NCI-H2081 treated with DMSO at 0.1 percent for 48 hours (cell line): ENCODE data around the gene PSORS1C2.
"Not testable (repeated sequence)": the region's sequence is repeated elsewhere in the genome, so short reads cannot be mapped to it uniquely, and the experiment has no call there.

ENCODE experiments used
- DNase-seq: peaks from one replicate; lab custom pipeline; 2025; lab: John Stamatoyannopoulos, UW

Gene PSORS1C2

DNA sequence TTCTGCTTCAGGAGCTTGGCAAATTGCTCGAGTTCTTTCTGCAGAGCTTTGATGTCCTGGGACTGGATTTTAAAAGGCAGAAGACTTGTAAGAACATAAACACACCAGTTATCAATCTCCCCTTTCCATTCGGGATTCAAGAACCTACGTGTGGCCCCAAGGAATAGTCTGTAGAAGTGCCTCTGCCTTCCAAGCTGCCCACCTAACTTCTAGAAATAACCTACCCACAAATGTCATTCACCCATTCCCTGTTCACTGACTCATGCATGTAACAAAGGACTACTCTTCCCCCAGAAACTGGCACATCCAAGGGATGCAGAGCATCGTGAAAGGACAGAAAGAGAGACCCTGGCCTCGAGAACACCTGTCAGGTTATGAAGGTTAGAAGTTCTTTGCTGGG, 27.1 kb upstream of the PSORS1C2 start:
- DNase-seq = no peak

DNA sequence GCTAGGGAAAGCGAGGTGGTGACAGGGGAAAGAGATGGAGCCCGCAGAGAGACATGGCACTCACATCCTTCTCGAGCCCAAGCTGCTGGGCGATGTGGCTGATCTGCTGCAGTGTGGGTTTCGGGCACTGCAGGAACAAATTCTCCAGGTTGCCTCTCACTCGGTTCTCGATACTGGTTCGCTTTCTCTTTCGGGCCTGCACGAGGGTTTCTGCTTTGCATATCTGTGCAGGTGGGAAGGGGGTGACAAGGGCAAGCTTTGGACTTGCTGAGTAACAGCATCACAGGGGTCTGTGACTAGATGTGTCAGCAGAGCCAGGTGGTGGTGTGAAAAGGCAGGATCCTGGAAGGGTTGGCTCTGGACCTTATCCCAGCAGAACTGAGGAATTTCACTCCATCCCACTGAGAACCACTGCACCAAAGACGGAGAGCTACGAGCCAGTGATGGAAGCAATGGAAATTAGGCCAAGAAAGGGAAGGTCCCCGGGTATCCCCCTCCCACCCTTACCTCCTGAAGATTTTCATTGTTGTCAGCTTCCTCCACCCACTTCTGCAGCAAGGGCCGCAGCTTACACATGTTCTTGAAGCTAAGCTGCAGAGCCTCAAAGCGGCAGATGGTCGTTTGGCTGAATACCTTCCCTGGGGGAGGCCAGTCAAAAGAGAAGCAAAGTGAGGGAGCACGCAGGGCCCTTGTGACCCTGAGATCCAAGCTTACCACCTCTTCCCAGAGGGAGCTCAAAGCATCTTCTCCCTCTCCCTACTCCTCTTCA, 26.4 kb upstream of the PSORS1C2 start:
- DNase-seq = not testable (repeated sequence)

DNA sequence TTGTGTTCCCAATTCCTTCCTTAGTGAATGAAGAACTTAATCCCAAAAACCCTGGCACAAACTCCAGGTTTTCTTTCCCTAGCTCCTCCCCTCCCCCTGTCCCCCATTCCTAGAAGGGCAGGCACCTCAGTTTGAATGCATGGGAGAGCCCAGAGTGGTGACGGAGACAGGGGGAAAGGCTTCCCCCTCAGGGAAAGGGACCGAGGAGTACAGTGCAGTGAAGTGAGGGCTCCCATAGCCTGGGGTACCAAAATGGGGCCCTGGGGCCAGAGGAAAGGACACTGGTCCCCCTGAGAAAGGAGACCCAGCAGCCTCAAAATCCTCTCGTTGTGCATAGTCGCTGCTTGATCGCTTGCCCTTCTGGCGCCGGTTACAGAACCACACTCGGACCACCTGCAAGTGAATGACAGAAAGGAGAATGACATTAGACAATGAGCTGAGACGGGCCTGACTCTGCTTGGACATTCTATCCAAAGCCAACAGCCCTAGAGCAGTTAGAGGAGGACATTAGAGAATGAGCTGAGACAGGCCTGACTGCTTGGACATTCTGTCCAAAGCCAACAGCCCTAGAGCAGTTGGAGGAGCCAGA, 25.7 kb upstream of the PSORS1C2 start:
- not testable (repeated sequence) for DNase-seq

DNA sequence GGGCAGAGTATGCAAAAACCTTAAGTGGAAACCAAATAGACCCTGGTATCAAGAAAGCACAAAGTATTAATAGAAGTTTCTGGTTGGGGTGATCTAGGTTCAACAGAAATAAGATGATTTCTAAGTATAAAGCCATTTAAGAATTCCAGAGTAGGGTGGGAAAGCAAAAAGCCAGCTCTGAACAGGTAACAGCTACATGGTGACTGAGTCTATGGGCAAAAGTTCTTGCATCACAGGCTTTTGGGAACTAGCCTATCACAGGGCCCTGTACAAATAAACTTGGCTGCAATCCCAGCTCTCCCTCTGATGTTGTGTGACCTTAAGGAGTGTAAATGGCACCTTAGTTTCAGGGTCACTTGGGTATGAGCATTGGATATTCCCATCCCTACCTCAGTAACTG, 25.1 kb upstream of the PSORS1C2 start:
- DNase-seq = no peak

DNA sequence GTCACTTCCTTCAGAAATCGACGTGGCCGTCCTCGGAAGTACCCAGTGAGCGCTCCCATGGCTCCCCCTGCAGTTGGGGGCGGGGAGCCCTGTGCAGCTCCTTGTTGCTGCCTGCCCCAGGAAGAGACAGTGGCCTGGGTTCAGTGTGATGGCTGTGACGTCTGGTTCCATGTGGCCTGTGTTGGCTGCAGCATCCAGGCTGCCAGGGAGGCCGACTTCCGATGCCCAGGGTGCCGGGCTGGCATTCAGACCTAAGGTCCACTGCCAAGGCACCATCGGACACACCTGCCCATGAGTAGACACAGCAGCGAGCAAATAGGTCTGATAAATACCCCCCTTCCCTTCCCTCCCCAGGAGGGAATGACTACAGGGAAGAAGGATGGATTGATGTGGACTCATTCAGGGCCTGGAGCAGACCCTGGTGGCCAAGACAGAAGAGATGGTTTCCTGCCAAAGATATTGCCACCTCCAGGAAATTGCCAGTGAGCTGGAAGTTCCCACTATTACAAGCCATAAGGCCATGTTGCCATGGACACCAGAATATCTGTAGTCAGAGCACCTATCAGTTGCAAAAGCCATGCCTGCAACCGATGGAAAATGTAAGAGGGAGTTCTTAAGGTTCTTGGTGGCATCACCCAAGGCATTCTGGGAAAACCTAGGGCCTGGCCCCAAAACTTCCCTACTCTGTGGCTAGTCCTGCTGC, 23.7 kb upstream of the PSORS1C2 start:
- no peak for DNase-seq

DNA sequence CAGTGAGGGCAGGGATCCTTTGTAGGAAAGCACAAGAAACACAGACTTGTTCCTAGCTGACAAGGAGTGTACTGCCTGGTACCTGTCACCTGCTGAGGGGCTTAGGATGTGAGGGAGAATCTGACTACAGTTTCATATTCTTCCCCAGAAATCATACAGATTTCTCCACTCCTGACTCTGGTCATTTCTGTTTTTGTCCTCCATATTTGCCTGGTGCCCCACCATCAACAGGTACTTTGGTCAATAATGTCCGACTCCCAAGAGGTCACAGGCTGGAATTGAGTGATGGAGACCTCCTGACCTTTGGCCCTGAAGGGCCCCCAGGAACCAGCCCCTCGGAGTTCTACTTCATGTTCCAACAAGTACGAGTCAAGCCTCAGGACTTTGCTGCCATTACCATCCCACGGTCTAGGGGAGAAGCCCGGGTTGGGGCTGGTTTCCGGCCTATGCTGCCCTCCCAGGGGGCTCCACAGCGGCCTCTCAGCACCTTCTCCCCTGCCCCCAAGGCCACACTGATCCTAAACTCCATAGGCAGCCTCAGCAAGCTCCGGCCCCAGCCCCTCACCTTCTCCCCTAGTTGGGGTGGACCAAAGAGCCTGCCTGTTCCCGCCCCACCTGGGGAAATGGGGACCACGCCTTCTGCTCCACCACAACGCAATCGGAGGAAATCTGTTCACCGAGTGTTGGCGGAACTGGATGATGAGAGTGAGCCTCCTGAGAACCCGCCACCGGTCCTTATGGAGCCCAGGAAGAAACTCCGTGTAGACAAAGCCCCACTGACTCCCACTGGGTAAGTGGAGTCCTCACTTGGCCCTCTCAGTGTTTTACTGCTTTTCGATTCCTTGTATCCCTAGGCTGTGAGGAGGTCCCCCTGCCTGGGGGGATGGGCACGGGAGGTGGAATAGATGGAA, 22.6 kb upstream of the PSORS1C2 start:
- no peak for DNase-seq

DNA sequence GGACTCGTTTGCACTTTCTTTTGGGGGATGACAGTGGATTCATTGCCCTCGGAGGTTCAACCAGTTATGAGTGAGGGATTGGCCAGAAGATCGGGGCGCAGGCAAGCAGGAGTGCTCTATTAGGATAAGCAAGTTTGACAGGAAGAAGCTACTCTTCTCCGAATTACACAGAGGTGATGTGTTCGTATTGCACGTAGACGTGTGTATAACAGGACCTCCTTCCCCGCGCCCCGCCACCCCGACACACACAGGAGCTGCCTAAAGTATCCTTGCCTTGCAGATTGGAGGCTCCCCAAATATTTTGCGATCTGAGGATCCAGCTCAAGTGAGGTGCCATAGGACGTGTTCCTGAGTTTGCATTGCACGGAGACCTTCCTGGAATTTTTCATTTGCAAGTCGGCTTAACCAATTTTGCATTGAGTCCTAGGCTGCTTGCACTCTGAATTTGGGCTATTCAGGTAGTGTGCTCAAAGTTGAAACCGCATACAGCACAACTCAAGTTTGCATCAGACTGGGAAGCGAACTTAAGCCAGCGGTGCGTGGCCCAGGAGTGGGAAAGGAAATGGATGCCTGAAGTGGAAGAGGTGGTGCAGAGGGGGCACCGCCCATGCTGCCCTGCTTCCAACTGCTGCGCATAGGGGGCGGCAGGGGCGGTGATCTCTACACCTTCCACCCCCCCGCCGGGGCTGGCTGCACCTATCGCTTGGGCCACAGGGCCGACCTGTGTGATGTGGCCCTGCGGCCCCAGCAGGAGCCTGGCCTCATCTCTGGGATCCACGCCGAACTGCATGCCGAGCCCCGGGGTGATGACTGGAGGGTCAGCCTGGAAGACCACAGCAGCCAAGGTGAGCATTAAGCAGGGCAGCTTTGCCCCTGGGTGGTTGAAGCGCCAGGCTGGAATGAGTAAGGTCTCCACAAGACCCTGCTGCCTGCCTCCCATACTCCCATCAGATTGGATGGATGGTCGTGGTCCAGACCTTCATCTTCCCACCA, 20.3 kb upstream of the PSORS1C2 start:
- no peak for DNase-seq

DNA sequence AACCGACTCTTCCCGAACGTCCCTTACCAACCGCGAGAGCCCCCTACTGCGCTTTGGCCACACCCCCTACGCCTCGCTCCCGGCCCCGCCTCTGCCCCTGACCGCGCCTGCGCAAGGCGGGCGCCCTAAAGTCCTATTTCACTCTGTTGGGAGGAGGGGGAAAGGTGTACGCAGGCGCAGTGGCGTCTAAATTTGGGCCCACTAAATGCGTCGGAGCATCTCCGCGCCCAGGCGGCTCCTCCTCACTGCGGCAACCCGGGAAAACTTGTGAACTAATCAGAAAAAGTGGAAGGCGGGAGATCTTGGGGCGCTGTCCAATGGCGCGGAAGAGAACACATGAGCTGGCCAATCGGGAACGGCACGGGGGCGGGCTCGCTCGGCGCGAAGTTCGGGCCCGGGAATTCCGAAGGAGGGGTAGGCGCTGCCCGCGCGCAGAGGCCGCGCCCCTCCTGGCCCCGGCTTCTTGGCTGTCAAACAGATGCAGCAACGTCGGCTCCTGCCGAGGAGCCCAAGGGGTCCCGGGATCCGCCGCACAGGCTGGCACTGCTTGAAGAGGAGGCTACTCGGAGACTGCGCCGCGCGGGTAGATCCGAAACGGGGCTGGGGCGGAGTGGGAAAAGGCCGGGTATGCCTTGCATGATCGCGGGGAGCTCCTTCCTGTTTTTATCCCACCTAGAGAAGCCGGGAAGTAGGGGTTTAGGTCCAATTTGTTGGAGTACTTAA, 19.4 kb upstream of the PSORS1C2 start, which contains the start of gene TCF19:
TCF19 (plus strand) TSS at position 450 of the 723 bp plus-strand sequence. CDS start 881 bp downstream, outside the sequence.
- DNase-seq = peak; percentile 94

DNA sequence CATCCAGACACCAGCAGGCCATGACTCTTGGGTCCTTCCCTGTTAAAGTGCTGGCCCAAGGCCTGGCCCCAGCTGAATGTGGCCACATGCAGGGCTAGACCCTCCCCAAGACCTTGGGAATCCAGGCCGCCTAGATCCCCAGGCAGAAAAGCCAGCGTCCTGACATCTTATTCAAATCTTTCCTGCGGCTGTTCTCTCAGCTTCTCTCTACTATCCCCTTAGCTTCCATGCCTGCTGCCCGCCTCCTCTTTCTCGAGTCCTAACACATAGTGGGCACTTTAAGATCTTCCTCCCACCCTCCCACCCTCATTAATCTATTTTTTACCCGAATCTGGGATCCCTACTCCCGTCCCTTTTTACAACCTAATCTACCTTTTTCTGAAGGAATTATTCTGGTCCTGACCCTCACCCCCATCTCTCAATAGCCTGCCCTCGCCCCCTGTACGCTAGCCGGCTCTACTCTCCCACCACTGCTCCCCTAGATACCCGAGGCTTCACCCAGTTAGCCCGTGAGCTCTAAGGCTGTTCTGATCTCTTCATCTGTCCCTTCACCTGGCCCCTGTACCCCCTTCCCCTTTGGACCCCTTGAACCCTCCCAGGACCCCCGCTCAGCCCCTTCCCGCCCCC, 18.8 kb upstream of the PSORS1C2 start, which contains the start of gene CCHCR1:
CCHCR1 (minus strand) TSS at position 290 of the 627 bp plus-strand sequence; CDS start at position 88, 202 bp downstream.
- DNase-seq = no peak

DNA sequence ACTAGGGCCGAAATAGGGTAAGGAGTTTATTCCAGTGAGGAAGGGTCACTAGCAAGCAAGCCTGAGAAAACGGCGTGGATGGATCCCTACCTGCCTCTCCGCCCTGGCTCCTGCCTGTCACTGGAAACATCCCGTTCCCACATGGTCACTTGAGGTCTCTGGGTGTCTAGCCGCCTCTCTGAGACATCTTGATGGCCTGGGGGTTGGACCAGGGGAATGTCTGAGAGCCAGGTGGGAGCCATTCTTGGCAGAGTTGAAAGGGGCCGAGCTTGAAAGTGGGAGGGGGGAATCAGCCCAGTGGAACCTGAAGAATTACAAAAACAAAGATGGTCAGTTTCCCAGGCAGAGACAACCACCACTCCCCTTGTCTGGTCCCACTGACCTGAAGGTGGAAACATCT, 17.8 kb upstream of the PSORS1C2 start:
- DNase-seq = no peak

DNA sequence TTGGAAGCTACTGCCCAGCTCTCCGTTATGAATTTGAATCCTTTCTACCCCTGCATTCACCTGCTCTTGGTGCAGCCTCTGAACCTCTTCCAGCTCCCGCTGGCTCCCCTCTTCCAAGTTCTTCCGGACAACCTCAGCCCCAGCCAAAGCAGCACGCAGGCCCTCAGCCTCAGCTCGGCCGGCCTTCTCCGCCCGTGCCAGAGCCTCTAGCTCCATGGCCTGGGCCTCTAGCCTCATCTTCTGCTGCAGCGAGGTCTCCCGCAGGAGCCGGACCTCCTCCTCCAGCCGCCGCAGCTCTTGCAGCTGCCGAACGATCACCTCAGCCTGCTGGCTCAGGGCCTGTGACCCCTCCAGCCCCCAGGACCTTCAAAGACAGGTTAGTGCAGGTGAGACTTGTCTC, 15.6 kb upstream of the PSORS1C2 start:
- DNase-seq = no peak

DNA sequence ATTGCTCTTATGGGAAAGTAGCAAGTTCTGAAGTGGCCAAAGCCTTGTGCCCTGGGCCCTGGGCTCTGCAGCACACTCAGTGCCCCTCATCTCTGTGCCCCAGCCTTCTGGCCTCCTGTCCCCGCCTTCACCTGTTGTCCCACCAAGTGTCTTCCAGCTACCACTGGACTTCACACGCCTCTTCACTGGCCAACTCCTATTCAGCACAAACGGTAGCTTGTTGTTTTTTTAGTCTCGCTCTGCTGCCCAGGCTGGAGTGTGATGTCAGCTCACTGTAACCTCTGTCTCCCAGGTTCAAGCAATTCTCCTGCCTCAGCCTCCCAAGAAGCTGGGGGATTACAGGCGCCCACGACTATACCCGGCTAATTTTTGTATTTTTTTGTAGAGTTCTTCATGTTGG, 13.9 kb upstream of the PSORS1C2 start:
- DNase-seq = no peak

DNA sequence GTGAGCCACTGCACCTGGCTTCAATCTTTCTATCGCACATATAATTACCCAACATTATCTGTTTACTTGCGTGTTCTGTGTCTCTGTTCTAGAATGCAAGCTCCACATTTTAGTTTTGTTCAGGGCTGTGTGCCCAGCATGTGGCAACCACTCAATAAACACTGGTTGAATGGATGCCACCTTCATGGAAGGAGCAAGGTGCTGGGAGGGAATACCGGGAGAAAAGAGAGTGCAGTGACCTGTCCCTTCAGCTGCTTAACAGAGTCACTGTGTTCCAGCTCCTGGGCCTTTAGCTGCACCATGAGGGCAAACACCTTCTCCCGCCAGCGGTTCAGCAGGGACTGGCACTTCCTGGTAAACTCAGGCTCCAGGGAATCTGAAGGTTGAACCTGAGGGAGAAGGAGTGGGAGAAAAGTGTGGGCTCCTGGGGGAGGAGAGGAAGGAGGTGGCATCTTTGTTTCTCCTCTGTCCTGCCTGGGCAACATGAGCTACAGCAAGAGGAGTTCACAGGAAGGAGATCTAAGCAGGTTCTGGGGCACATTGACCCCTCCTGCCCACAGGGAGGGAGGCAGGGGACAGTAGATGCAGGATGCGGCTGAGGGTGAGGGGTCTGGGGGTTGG, 11.1 kb upstream of the PSORS1C2 start:
- no peak for DNase-seq

DNA sequence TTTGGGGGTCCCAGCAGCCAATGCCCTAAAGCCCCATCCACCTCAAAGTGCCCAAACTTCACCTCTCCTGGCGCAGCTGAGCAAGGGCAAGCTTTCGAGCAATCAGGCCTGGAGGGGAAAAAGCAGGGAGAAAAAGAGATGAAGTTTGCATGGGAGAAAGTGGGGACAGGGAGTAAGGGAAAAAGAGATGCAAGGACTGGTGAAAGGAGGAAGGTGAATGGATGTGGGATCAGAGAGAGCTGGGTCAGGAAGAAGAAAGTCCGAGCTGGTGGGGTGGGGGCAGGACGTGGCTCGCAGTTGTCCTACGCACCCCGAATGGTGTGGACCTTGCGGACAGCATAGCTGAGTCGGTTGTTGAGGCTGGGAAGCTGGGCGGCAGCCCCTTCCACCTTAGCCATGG, 6.5 kb upstream of the PSORS1C2 start:
- no peak for DNase-seq

DNA sequence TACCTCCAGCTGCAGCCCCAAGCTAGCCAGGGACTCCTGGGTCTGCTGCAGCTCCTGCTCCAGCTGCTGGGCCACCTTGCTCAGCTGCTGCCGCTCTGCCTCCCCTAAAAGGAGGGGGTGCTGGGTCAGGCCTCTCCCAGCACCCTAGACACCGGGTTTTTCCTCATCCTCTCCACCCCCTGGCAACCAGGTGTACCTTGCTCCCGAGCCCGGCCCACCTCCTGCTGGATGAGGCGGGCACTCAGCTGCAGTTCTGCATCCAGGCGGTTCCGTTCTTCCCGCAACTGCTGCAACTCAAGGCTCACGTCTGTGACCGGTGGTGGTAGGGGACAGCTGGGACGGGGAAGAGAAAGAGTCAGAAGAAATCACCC, 6.1 kb upstream of the PSORS1C2 start:
- no peak for DNase-seq

DNA sequence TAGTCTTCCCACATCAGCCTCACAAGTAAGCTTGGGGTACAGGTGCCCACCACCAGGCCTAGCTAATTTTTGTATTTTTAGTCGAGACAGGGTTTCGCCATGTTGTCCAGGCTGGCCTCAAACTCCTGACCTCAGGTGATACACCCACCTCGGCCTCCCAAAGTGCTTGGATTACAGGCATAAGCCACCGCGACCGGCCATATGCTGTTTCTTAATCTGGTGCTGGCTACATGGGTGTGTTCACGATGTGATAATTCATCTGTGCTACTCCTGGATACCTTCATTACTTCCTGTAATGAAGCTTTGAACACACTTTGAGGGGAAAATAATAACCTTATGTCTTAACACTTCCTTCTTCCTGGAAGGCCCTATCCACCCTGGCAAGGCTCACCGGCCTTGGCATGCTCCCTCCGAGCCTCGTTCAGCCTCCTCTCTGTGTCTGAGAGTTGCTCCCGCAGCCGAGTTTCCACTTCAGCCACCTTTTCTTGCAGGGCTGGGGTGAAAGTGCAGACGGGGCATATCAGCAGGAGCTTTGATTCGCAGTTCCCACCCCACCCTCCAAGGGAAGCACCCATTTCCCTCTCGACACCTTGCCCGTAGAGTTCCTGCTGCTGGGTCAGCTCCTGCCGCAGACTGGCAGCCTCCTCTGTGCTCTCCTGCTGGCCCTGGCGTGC, 5.6 kb upstream of the PSORS1C2 start:
- DNase-seq = no peak

DNA sequence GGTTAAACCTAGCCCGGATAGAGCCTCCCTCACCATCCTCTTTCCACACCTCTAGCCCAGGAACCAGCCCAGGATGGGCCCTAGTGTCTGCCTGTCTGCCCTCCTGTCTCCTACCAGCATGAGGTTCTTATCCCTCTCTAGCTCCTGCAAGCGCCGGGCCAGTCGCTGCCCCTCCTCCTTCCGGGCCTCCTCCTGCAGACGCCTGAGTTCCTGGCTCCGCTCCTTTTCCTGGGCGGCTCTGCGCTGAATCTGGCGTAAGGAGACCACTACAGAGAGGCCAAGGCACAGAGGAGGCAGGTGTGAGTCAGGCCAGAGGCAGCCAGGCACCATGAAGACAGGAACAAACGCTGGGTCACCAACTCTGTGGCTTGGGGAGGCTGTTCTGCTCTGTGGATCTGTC, 4.3 kb upstream of the PSORS1C2 start:
- DNase-seq = no peak

DNA sequence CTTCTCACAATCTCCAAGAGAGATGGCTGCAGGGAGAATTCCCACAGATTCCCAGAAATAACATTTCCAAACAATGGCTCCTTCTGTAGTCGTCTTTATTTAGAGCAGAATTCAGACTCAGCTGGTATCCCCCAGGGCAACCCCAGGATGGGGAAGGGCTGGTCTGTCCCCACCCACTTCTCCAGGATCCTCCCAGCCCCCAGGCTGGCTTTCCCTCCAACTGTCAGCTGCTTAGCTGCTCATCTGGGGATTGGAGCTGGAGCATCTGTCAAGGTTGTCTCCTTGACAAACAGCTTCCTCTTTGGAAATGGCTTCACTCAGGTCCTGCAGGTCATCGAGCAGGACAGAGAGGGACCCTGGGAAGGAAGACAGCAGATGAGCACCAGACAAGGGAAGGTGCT, 3.5 kb upstream of the PSORS1C2 start:
- DNase-seq = no peak

DNA sequence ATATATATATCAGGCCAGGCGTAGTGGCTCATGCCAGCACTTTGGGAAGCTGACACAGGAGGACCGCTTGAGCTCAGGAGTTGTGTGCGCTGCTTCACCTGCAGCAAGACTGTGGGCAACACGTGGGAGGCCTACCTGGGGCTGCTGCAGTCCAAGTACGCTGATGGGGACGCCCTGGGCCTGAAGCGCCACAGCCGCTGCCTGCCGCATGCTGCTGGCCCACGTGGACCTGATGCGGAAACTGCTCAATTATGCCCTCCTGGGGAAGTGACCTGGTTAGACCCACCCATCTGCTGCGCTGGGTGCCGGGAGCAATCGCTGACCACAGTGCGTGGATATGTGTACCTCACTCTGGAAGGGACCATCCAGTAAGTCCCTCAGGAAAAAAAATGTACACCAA, 1.8 kb upstream of the PSORS1C2 start:
- DNase-seq = no peak
